ENCODE data around the gene BCAT1. TPM values are rescaled to one million over a fixed set of nuclear protein-coding genes. Genes with fewer than 3 reads are reported as not detected.

Gene BCAT1
- total RNA-seq, 6 experiments from 2014 or later, result 0.86 to 6.0 (median 2.7) TPM

- ATAC-seq, result no peak
- WGBS (ENCODE audit: insufficient coverage, low coverage, low lambda C conversion rate, missing lambda C conversion rate), result 62% methylated on average over 5 of the region's 5 CpGs
Measured at GRCh38 chr12:24823808-24824515, 124.9 kb downstream of the BCAT1 start.

GRCh38 chr12:24822121-24822899 lies 126.6 kb downstream of the BCAT1 start:
- no peak overlapping the region for H3K4me3 ChIP-seq
- 65% methylated on average over 5 of the region's 5 CpGs for WGBS (ENCODE audit: insufficient coverage, low coverage, low lambda C conversion rate, missing lambda C conversion rate)
- H3K4me1 ChIP-seq, result no peaks in the 10 kb centered on the region
- no peak overlapping the region for H3K27ac ChIP-seq
- H3K9me3 ChIP-seq, result no peaks in the 10 kb centered on the region
- ATAC-seq (no peak), DNase-seq (no peak)
- H3K27me3 ChIP-seq, result no peaks in the 10 kb centered on the region
- TF ChIP-seq POLR2A (IDR thresholded peaks at IDR 0.05), result no peak
- no peak for TF ChIP-seq CTCF (IDR thresholded peaks at IDR 0.05)
- no peaks in the 10 kb centered on the region for H3K36me3 ChIP-seq
- intact Hi-C loops (cut with DNase I), result no loop called here

More at GRCh38 chr12:24823808-24824515, 124.9 kb downstream of the BCAT1 start:
- intact Hi-C loops (cut with DNase I), result no loop called here
- Histone ChIP-seq H3K27me3 (no peaks in the 10 kb centered on the region), H3K4me3 (no peak overlapping the region), H3K27ac (no peak overlapping the region), H3K36me3 (no peaks in the 10 kb centered on the region), H3K4me1 (no peaks in the 10 kb centered on the region), H3K9me3 (no peaks in the 10 kb centered on the region)
- no peak for DNase-seq
- TF ChIP-seq CTCF (IDR thresholded peaks at IDR 0.05), result no peak
- no peak for TF ChIP-seq POLR2A (IDR thresholded peaks at IDR 0.05)

- Histone ChIP-seq H3K36me3 (no peaks in the 10 kb centered on the region), H3K27me3 (no peaks in the 10 kb centered on the region), H3K27ac (no peak overlapping the region), H3K9me3 (no peaks in the 10 kb centered on the region), H3K4me1 (no peaks in the 10 kb centered on the region), H3K4me3 (no peak overlapping the region)
- intact Hi-C loops (cut with DNase I), result no loop called here
- TF ChIP-seq CTCF (IDR thresholded peaks at IDR 0.05), result no peak
- no peak for TF ChIP-seq POLR2A (IDR thresholded peaks at IDR 0.05)
- ATAC-seq (no peak), DNase-seq (no peak)
- 81% methylated on average over 3 of the region's 3 CpGs for WGBS (ENCODE audit: insufficient coverage, low coverage, low lambda C conversion rate, missing lambda C conversion rate)
Measured at GRCh38 chr12:24821691-24822090, 127.2 kb downstream of the BCAT1 start.

GRCh38 chr12:24820872-24821271 lies 128.0 kb downstream of the BCAT1 start:
- H3K36me3 ChIP-seq, result no peaks in the 10 kb centered on the region
- H3K27me3 ChIP-seq, result no peaks in the 10 kb centered on the region
- TF ChIP-seq CTCF (IDR thresholded peaks at IDR 0.05) (no peak), POLR2A (IDR thresholded peaks at IDR 0.05) (no peak)
- DNase-seq, result no peak
- no peak overlapping the region for H3K4me3 ChIP-seq
- no peaks in the 10 kb centered on the region for H3K9me3 ChIP-seq
- intact Hi-C loops (cut with DNase I), result no loop called here
- H3K4me1 ChIP-seq, result no peaks in the 10 kb centered on the region
- no peak for ATAC-seq
- 73% methylated on average over 5 of the region's 5 CpGs for WGBS (ENCODE audit: insufficient coverage, low coverage, low lambda C conversion rate, missing lambda C conversion rate)
- H3K27ac ChIP-seq, result no peak overlapping the region
